IMR-90 (cell line): ENCODE measurements around the gene PKNOX1. TPM values are rescaled to one million over a fixed set of nuclear protein-coding genes. Genes with fewer than 3 reads are reported as not detected.

Experiments used
- ATAC-seq: fragments of 200-7000 bp; cut with Tn5 transposase; 2 replicates; pipeline ENCODE4 v1.9.1; 2020; ENCODE audit warnings: low read depth, mild to moderate bottlenecking, moderate library complexity
- BruUV-seq: library from RNA; stranded (reverse); fragments of 400-500 nt; replicated peaks from 2 replicates; lab custom pipeline; 2021; lab: Mats Ljungman, UMichigan
- CTCF ChIA-PET: fragments of 300-600 bp; formaldehyde crosslinking; extraction: SDS; loops from one replicate; lab custom pipeline; 2021; ENCODE audit warnings: antibody characterized with exemption; lab: Yijun Ruan, JAX
- POLR2A ChIA-PET: fragments of 300-600 bp; sonication (Branson Sonifier 250); formaldehyde crosslinking; loops from one replicate; lab custom pipeline; 2022; ENCODE audit warnings: antibody characterized with exemption; ENCODE audit not compliant: unreplicated experiment; lab: Charles Lee
- DNase-seq: peaks from one replicate; pipeline ENCODE4 v3.0.0; 2013
- H2AFZ ChIP-seq: replicated peaks from 2 replicates; pipeline ENCODE3; 2013; ENCODE audit warnings: low read length, mild to moderate bottlenecking; ENCODE audit not compliant: poor library complexity
- H2AK5ac ChIP-seq: 2 replicates; pipeline ENCODE4 v1.6.1; 2013; ENCODE audit warnings: low read depth, low read length, inconsistent platforms
- H2AK9ac ChIP-seq: replicated peaks from 2 replicates; pipeline ENCODE3; 2013; ENCODE audit warnings: mild to moderate bottlenecking, low read depth, low read length, moderate library complexity; ENCODE audit not compliant: poor library complexity
- H2BK120ac ChIP-seq: 2 replicates; pipeline ENCODE4 v1.6.1; 2013; ENCODE audit warnings: low read depth, low read length, inconsistent platforms
- H2BK15ac ChIP-seq: 3 replicates; pipeline ENCODE4 v1.6.1; 2013; ENCODE audit warnings: low read depth, low read length, inconsistent platforms
- H2BK20ac ChIP-seq: 2 replicates; pipeline ENCODE4 v1.6.1; 2013; ENCODE audit warnings: low read depth, mild to moderate bottlenecking, inconsistent platforms, low read length, moderate library complexity
- H2BK5ac ChIP-seq: 2 replicates; pipeline ENCODE4 v1.6.1; 2013; ENCODE audit warnings: mild to moderate bottlenecking, low read depth, low read length, inconsistent platforms; ENCODE audit not compliant: poor library complexity, severe bottlenecking
- H3K14ac ChIP-seq: replicated peaks from 2 replicates; pipeline ENCODE4 v1.6.1; 2013; ENCODE audit warnings: low read depth, low read length, inconsistent platforms
- H3K18ac ChIP-seq: 2 replicates; pipeline ENCODE4 v1.6.1; 2013; ENCODE audit warnings: low read depth, low read length, control low read depth
- H3K23ac ChIP-seq: 2 replicates; pipeline ENCODE4 v1.6.1; 2013; ENCODE audit warnings: low read depth, low read length, inconsistent platforms
- H3K27ac ChIP-seq: 2 replicates; pipeline ENCODE4 v1.5.1; 2013; ENCODE audit warnings: mild to moderate bottlenecking, control low read depth, low read length; ENCODE audit not compliant: insufficient read depth
- H3K27me3 ChIP-seq: 2 replicates; pipeline ENCODE4 v1.6.1; 2013; ENCODE audit warnings: low read length; ENCODE audit not compliant: control insufficient read depth, insufficient read depth
- H3K36me3 ChIP-seq: 2 replicates; pipeline ENCODE4 v1.6.1; 2013; ENCODE audit warnings: low read length, mixed read lengths; ENCODE audit not compliant: control insufficient read depth, insufficient read depth
- H3K4ac ChIP-seq: 2 replicates; pipeline ENCODE4 v1.6.1; 2013; ENCODE audit warnings: low read depth, low read length, inconsistent platforms
- H3K4me1 ChIP-seq: 2 replicates; pipeline ENCODE4 v1.6.1; 2013; ENCODE audit warnings: low read length, mixed read lengths; ENCODE audit not compliant: control insufficient read depth, insufficient read depth
- H3K4me2 ChIP-seq: 2 replicates; pipeline ENCODE4 v1.6.1; 2013; ENCODE audit warnings: low read depth, mild to moderate bottlenecking, control low read depth, low read length, moderate library complexity
- H3K4me3 ChIP-seq: 2 replicates; pipeline ENCODE4 v1.5.1; 2013; ENCODE audit warnings: low read depth, mild to moderate bottlenecking, control low read depth, low read length, moderate library complexity; ENCODE audit not compliant: insufficient read depth
- H3K56ac ChIP-seq: 2 replicates; pipeline ENCODE4 v1.6.1; 2013; ENCODE audit warnings: low read length, inconsistent platforms; ENCODE audit not compliant: insufficient read depth; ENCODE audit errors: extremely low read depth
- H3K79me1 ChIP-seq, 2 experiments: 2 replicates each; pipeline ENCODE4 v1.6.1; 2013; ENCODE audit warnings: low read length in 2 of 2, inconsistent platforms in 1 of 2, low read depth in 1 of 2
- H3K9ac ChIP-seq: 2 replicates; pipeline ENCODE4 v1.6.1; 2013; ENCODE audit warnings: low read depth, low read length, control low read depth
- H3K9me1 ChIP-seq: 2 replicates; pipeline ENCODE4 v1.6.1; 2013; ENCODE audit warnings: low read length, inconsistent platforms; ENCODE audit not compliant: insufficient read depth
- H3K9me3 ChIP-seq: 2 replicates; pipeline ENCODE4 v1.6.1; 2013; ENCODE audit warnings: low read length; ENCODE audit not compliant: control insufficient read depth, insufficient read depth
- H4K20me1 ChIP-seq: 2 replicates; pipeline ENCODE4 v1.6.1; 2013; ENCODE audit warnings: low read length, inconsistent platforms; ENCODE audit not compliant: insufficient read depth
- H4K5ac ChIP-seq: 2 replicates; pipeline ENCODE4 v1.6.1; 2013; ENCODE audit warnings: mild to moderate bottlenecking, low read depth, low read length, control low read depth
- H4K8ac ChIP-seq, 2 experiments: 2 replicates each; pipeline ENCODE4 v1.6.1; 2013; ENCODE audit warnings: low read depth in 2 of 2, low read length in 2 of 2, control low read depth in 1 of 2, inconsistent platforms in 1 of 2
- H4K91ac ChIP-seq: 2 replicates; pipeline ENCODE4 v1.6.1; 2013; ENCODE audit warnings: low read depth, low read length, inconsistent platforms; ENCODE audit not compliant: insufficient read depth
- CHD1 ChIP-seq: IDR thresholded peaks from 2 replicates; pipeline ENCODE4 v1.6.1; 2012; ENCODE audit warnings: low read depth, low read length, improper control_type of control experiment
- ELK1 ChIP-seq: fragments of 150-350 bp; IDR thresholded peaks from 2 replicates; pipeline ENCODE4 v1.6.1; 2016; ENCODE audit warnings: low read depth, mild to moderate bottlenecking, low read length, moderate library complexity, borderline replicate concordance
- FOS ChIP-seq: fragments of 150-350 bp; IDR thresholded peaks from 2 replicates; pipeline ENCODE4 v1.6.1; 2016; ENCODE audit warnings: low read depth, low read length
- MAZ ChIP-seq: IDR thresholded peaks from 2 replicates; pipeline ENCODE4 v1.6.1; 2012; ENCODE audit warnings: low read depth, mild to moderate bottlenecking, low read length, improper control_type of control experiment, moderate library complexity, borderline replicate concordance
- SMC3 ChIP-seq: fragments of 150-350 bp; IDR thresholded peaks from 2 replicates; pipeline ENCODE4 v1.6.1; 2016; ENCODE audit warnings: low read depth, mild to moderate bottlenecking, antibody characterized with exemption, low read length, moderate library complexity
- WGBS, 2 experiments: methylation state at CpG; one replicate each; pipeline versions ENCODE4 v1.1.5 to v1.1.7; 2013; ENCODE audit warnings: missing lambda C conversion rate in 2 of 2; ENCODE audit not compliant: insufficient read length in 1 of 2; ENCODE audit errors: extremely low coverage in 2 of 2; 5-methylcytosine and 5-hydroxymethylcytosine counted together
- dilution Hi-C: fragments of 300-500 bp; cut with HindIII; formaldehyde crosslinking; loops from one replicate; pipeline ENCODE4 v1.14.3; 2018; ENCODE audit warnings: low sequenced_read_pairs; ENCODE audit not compliant: unreplicated experiment
- in situ Hi-C: fragments of 300-500 bp; cut with MboI; formaldehyde crosslinking; loops from 3 replicates; pipeline ENCODE4 v1.14.3; 2019; ENCODE audit warnings: low sequenced_read_pairs, inconsistent platforms, mixed read lengths
- intact Hi-C: fragments of 100-400 bp; cut with micrococcal nuclease; formaldehyde crosslinking; loops from 2 replicates; pipeline ENCODE4 v1.10.0; 2022
- polyA plus RNA-seq, 3 experiments: library from polyadenylated mRNA; depleted of rRNA; stranded (reverse); fragments of >200 nt; gene quantifications; 2 replicates each; pipeline ENCODE4 v1.2.3, GENCODE V29; 2012; ENCODE audit warnings: low replicate concordance in 1 of 3
- total RNA-seq: library from RNA; depleted of rRNA; stranded (reverse); fragments of >200 nt; gene quantifications from 2 replicates; pipeline ENCODE4 v1.2.3, GENCODE V29; 2012

PKNOX1 gene
- total and polyA plus RNA-seq, 2 of the 4 experiments (the other 2 are of a cell fraction): 35.0 to 61.0 TPM

GRCh38 chr21:43029785-43030184 is 55.4 kb downstream of the PKNOX1 start:
- in situ Hi-C loops (no loop called here), intact Hi-C loops (no loop called here), dilution Hi-C loops (no loop called here)
- no peak overlapping the region for H3K4me3 ChIP-seq
- H2BK20ac ChIP-seq: no peak overlapping the region
- no peaks in the 10 kb centered on the region for H4K20me1 ChIP-seq
- H3K9me3 ChIP-seq: no peaks in the 10 kb centered on the region
- H2BK120ac ChIP-seq: no peak overlapping the region
- H3K36me3 ChIP-seq: peaks cover 36% of the 10 kb centered on the region
- H3K23ac ChIP-seq: no peak overlapping the region
- ATAC-seq (no peak), DNase-seq (no peak)
- no peak overlapping the region for H2AK5ac ChIP-seq
- no peak overlapping the region for H2BK15ac ChIP-seq
- H3K9me1 ChIP-seq: peaks cover 25% of the 10 kb centered on the region
- H3K9ac ChIP-seq: no peak overlapping the region
- H4K5ac ChIP-seq: no peak overlapping the region
- no peak overlapping the region for H3K4me2 ChIP-seq
- BruUV-seq: no TSS peak
- H2BK5ac ChIP-seq: no peak overlapping the region
- POLR2A ChIA-PET: no interaction called here
- TF ChIP-seq MAZ (no peak), ELK1 (no peak), FOS (no peak), CHD1 (no peak), SMC3 (no peak)
- CTCF ChIA-PET: no interaction called here
- H3K56ac ChIP-seq: no peak overlapping the region
- no peak overlapping the region for H3K27ac ChIP-seq
- no peak overlapping the region for H2AK9ac ChIP-seq
- H3K79me1 ChIP-seq: peaks cover 7 to 31% of the 10 kb centered on the region in 2 experiments
- no peak overlapping the region for H3K14ac ChIP-seq
- H2AFZ ChIP-seq: no peak overlapping the region
- H4K91ac ChIP-seq: no peak overlapping the region
- no peaks in the 10 kb centered on the region for H3K27me3 ChIP-seq
- H3K4me1 ChIP-seq: peaks cover 9% of the 10 kb centered on the region
- H3K18ac ChIP-seq: no peak overlapping the region
- no peak overlapping the region for H4K8ac ChIP-seq
- 92% methylated on average over 9 of the region's 13 CpGs; no CpG with 5 or more reads in 1 of the 2 experiments for WGBS, 2 experiments
- H3K4ac ChIP-seq: no peak overlapping the region
